ENCODE data around the gene ABCC8.

The ABCC8 gene

GRCh38 chr11:17400048-17400775 is 76.4 kb downstream of the ABCC8 start:
- TF ChIP-seq CTCF (IDR thresholded peaks at IDR 0.05), result no peak

- no peak for TF ChIP-seq CTCF (IDR thresholded peaks at IDR 0.05)
These were observed 77.4 kb downstream of the ABCC8 start for GRCh38 chr11:17399236-17399635.

- no peak for TF ChIP-seq CTCF (IDR thresholded peaks at IDR 0.05)
These were observed 79.2 kb downstream of the ABCC8 start for GRCh38 chr11:17397311-17398002.

- no peak for TF ChIP-seq CTCF (IDR thresholded peaks at IDR 0.05)
These were observed 79.9 kb downstream of the ABCC8 start for GRCh38 chr11:17396598-17397310.

GRCh38 chr11:17395978-17396377 is 80.7 kb downstream of the ABCC8 start:
- TF ChIP-seq CTCF (IDR thresholded peaks at IDR 0.05), result no peak

GRCh38 chr11:17395554-17395961 is 81.1 kb downstream of the ABCC8 start:
- TF ChIP-seq CTCF (IDR thresholded peaks at IDR 0.05), result no peak

GRCh38 chr11:17394743-17395390 is 81.8 kb downstream of the ABCC8 start:
- no peak for TF ChIP-seq CTCF (IDR thresholded peaks at IDR 0.05)

All from LNCAP (cell line).